Gastrocnemius medialis (tissue), 4 donors: ENCODE data around the gene CELSR1. TPM values are rescaled to one million over a fixed set of nuclear protein-coding genes. Genes with fewer than 3 reads are reported as not detected.

Experiments
- ATAC-seq, 2 donors: fragments of 150-250 bp; one replicate each; pipeline ENCODE4 v1.9.1; 2016
- DNase-seq, 2 donors: peaks; one replicate each; pipeline ENCODE4 v3.0.0-alpha.2; 2019
- H3K27ac ChIP-seq, 4 donors: fragments of 200-600 bp; sonication (generic); 1 replicate in 1 of 4; 2 replicates in 3 of 4; pipeline ENCODE4 v1.5.1; 2016 to 2018; ENCODE audit warnings: mild to moderate bottlenecking in 2 of 4, moderate library complexity in 1 of 4
- H3K27me3 ChIP-seq, 3 donors: fragments of 200-600 bp; sonication (generic) in 2 of 3; 1 replicate in 1 of 3; 2 replicates in 2 of 3; pipeline versions ENCODE4 v1.5.1 to v1.6.0; 2016 to 2019; ENCODE audit warnings: mild to moderate bottlenecking in 1 of 3, moderate library complexity in 1 of 3
- H3K36me3 ChIP-seq, 2 donors: fragments of 200-600 bp; sonication (generic) in 1 of 2; one replicate each; pipeline ENCODE4 v1.5.1; 2017 to 2018
- H3K4me1 ChIP-seq, 2 donors: fragments of 200-600 bp; sonication (generic) in 1 of 2; one replicate each; pipeline ENCODE4 v1.5.1; 2016 to 2017; ENCODE audit warnings: mild to moderate bottlenecking in 2 of 2
- H3K4me3 ChIP-seq, 4 donors: fragments of 200-600 bp; sonication (generic) in 3 of 4; 1 replicate in 1 of 4; 2 replicates in 3 of 4; pipeline ENCODE4 v1.5.1; 2016 to 2019; ENCODE audit warnings: mild to moderate bottlenecking in 2 of 4
- H3K9me3 ChIP-seq, 3 donors: fragments of 200-600 bp; sonication (generic) in 2 of 3; 1 replicate in 1 of 3; 2 replicates in 2 of 3; pipeline ENCODE4 v1.5.1; 2016 to 2019
- CTCF ChIP-seq, 5 experiments: fragments of 450-650 bp in 3 of 5; fragments of 200-600 bp in 2 of 5; sonication (generic) in 2 of 5; IDR thresholded peaks in 4 of 5; conservative IDR thresholded peaks in 1 of 5; 1 replicate in 4 of 5; 2 replicates in 1 of 5; pipeline ENCODE4 v1.5.1; 2016 to 2019; ENCODE audit warnings: antibody characterized with exemption in 5 of 5, mild to moderate bottlenecking in 3 of 5, moderate library complexity in 3 of 5
- POLR2A ChIP-seq, 2 donors: fragments of 450-650 bp; IDR thresholded peaks; one replicate each; pipeline ENCODE4 v1.6.1; 2017; ENCODE audit warnings: antibody characterized with exemption in 2 of 2, mild to moderate bottlenecking in 2 of 2, moderate library complexity in 2 of 2
- in situ Hi-C, 4 donors: fragments of 200-750 bp; cut with MboI; loops; one replicate each; pipeline versions ENCODE4 v1.15.0 to v1.8.0; 2017; ENCODE audit warnings: low sequenced_read_pairs in 4 of 4
- intact Hi-C: fragments of 100-400 bp; cut with DNase I; formaldehyde crosslinking; loops from one replicate; pipeline ENCODE4 v1.15.1; 2023; ENCODE audit warnings: low total_unique reads
- total RNA-seq, 4 donors: library from RNA; depleted of rRNA; stranded (reverse); fragments of >200 nt; gene quantifications; one replicate each; pipeline versions ENCODE4 v1.1.0 to v1.2.3, GENCODE V29; 2016

The CELSR1 gene
- total RNA-seq, 4 donors from 2014 or later = 0.10 to 1.5 (median 0.87) TPM

- peak; percentile 89 to 91 for ATAC-seq
- peak overlapping the region; percentile 44 to 55 (median 51) for H3K4me3 ChIP-seq
- H3K27me3 ChIP-seq = no peaks in the 10 kb centered on the region
- in situ Hi-C loops = loop anchor here in 1 of 4 donors (25.0 kb wide), 1 partner anchor 147 kb away; the partner anchor contains the start of gene CELSR1
- H3K4me1 ChIP-seq = peaks cover 7 to 11% of the 10 kb centered on the region in 2 donors
- TF ChIP-seq POLR2A (IDR thresholded peaks at IDR 0.05) = no peak
- TF ChIP-seq CTCF (IDR thresholded peaks at IDR 0.05 in 4 of 5, conservative IDR thresholded peaks at IDR 0.05 in 1 of 5) = peak in 4 of 5 experiments; percentile 45 to 59 (median 49)
- no peaks in the 10 kb centered on the region for H3K36me3 ChIP-seq
- DNase-seq = peak; percentile 52 to 71
- H3K9me3 ChIP-seq = no peaks in the 10 kb centered on the region
- peak overlapping the region; percentile 50 to 72 (median 70) for H3K27ac ChIP-seq
- intact Hi-C loops = loop anchor here (1.0 kb wide), 2 partner anchors 23 to 35 kb away; no protein-coding TSS in a partner anchor
Observed at GRCh38 chr22:46390652-46391301, 146.6 kb downstream of the CELSR1 start.

GRCh38 chr22:46390105-46390651, 147.2 kb downstream of the CELSR1 start:
- peak in 1 of 2 donors; percentile 8 for ATAC-seq
- intact Hi-C loops (loop anchor here (1.0 kb wide), 2 partner anchors 23 to 35 kb away; no protein-coding TSS in a partner anchor), in situ Hi-C loops (loop anchor here in 1 of 4 donors (25.0 kb wide), 1 partner anchor 147 kb away; the partner anchor contains the start of gene CELSR1)
- H3K36me3 ChIP-seq = no peaks in the 10 kb centered on the region
- peak overlapping the region; percentile 50 to 72 (median 70) for H3K27ac ChIP-seq
- peak overlapping the region; percentile 44 to 55 (median 51) for H3K4me3 ChIP-seq
- no peaks in the 10 kb centered on the region for H3K9me3 ChIP-seq
- no peak for DNase-seq
- H3K27me3 ChIP-seq = no peaks in the 10 kb centered on the region
- peaks cover 7 to 11% of the 10 kb centered on the region in 2 donors for H3K4me1 ChIP-seq
- TF ChIP-seq CTCF (IDR thresholded peaks at IDR 0.05 in 4 of 5, conservative IDR thresholded peaks at IDR 0.05 in 1 of 5) (no peak), POLR2A (IDR thresholded peaks at IDR 0.05) (no peak)

GRCh38 chr22:46389081-46389480, 148.3 kb downstream of the CELSR1 start:
- Histone ChIP-seq H3K4me1 (peaks cover 7 to 11% of the 10 kb centered on the region in 2 donors), H3K4me3 (no peak overlapping the region), H3K9me3 (no peaks in the 10 kb centered on the region), H3K27ac (no peak overlapping the region), H3K27me3 (no peaks in the 10 kb centered on the region), H3K36me3 (no peaks in the 10 kb centered on the region)
- in situ Hi-C loops (loop anchor here in 1 of 4 donors (25.0 kb wide), 1 partner anchor 148 kb away; the partner anchor contains the start of gene CELSR1), intact Hi-C loops (no loop called here)
- no peak for TF ChIP-seq POLR2A (IDR thresholded peaks at IDR 0.05)
- TF ChIP-seq CTCF (IDR thresholded peaks at IDR 0.05 in 4 of 5, conservative IDR thresholded peaks at IDR 0.05 in 1 of 5) = no peak
- DNase-seq = no peak
- ATAC-seq = no peak

GRCh38 chr22:46388647-46389046, 148.8 kb downstream of the CELSR1 start:
- H3K36me3 ChIP-seq = no peaks in the 10 kb centered on the region
- no peak for DNase-seq
- intact Hi-C loops (no loop called here), in situ Hi-C loops (loop anchor here in 1 of 4 donors (25.0 kb wide), 1 partner anchor 149 kb away; the partner anchor contains the start of gene CELSR1)
- peaks cover 7 to 11% of the 10 kb centered on the region in 2 donors for H3K4me1 ChIP-seq
- H3K27me3 ChIP-seq = no peaks in the 10 kb centered on the region
- H3K27ac ChIP-seq = no peak overlapping the region
- no peaks in the 10 kb centered on the region for H3K9me3 ChIP-seq
- no peak for TF ChIP-seq POLR2A (IDR thresholded peaks at IDR 0.05)
- TF ChIP-seq CTCF (IDR thresholded peaks at IDR 0.05 in 4 of 5, conservative IDR thresholded peaks at IDR 0.05 in 1 of 5) = no peak
- no peak overlapping the region for H3K4me3 ChIP-seq
- ATAC-seq = no peak
